ENCODE data around the gene BPHL. TPM values are rescaled to one million over a fixed set of nuclear protein-coding genes. Genes with fewer than 3 reads are reported as not detected.

Gene BPHL
- total and polyA plus RNA-seq, 10 of the 15 experiments (the other 5 are each of a cell fraction or from before 2014, with no cell fraction given) = 8.0 to 17.8 (median 12.4) TPM

GRCh38 chr6:3088968-3089367 is 29.5 kb upstream of the BPHL start:
- RAD21 ChIA-PET (ENCODE audit: unreplicated experiment) = no interaction called here
- H3K27ac ChIP-seq (ENCODE audit: control insufficient read depth, insufficient read depth) = no peak overlapping the region
- intact Hi-C loops (cut with micrococcal nuclease; ENCODE audit: unreplicated experiment) = no loop called here
- no peaks in the 10 kb centered on the region for H3K79me2 ChIP-seq (ENCODE audit: control insufficient read depth, insufficient read depth, low read length)
- no peaks in the 10 kb centered on the region for H3K27me3 ChIP-seq (replicated peaks in 1 of 2; ENCODE audit: control insufficient read depth in 2 of 2, insufficient read depth in 2 of 2, low read length in 1 of 2)
- 84% methylated on average over 4 of the region's 4 CpGs for WGBS (ENCODE audit: insufficient coverage, insufficient replicate concordance, low lambda C conversion rate, missing lambda C conversion rate)
- no peaks in the 10 kb centered on the region for H4K20me1 ChIP-seq (ENCODE audit: control insufficient read depth, insufficient read depth)
- H3K4me1 ChIP-seq (ENCODE audit: control insufficient read depth, insufficient read depth, low read length) = no peaks in the 10 kb centered on the region
- H3K9me3 ChIP-seq (replicated peaks; ENCODE audit: control insufficient read depth, insufficient read depth, low read length) = no peaks in the 10 kb centered on the region
- H2AFZ ChIP-seq (ENCODE audit: control insufficient read depth, low read depth, low read length) = no peak overlapping the region
- BruUV-seq (replicated peaks) = no TSS peak
- H3K36me3 ChIP-seq (ENCODE audit: control insufficient read depth in 2 of 2, insufficient read depth in 2 of 2, low read length in 1 of 2) = peaks cover 0 to 2% of the 10 kb centered on the region in 2 experiments; a peak in 3 of 4 replicates
- no peak for ATAC-seq
- no peak overlapping the region for H3K4me2 ChIP-seq (ENCODE audit: control insufficient read depth, insufficient read depth)
- SMC1A ChIA-PET (ENCODE audit: uncharacterized antibody, unreplicated experiment) = no interaction called here
- POLR2A ChIA-PET = no interaction called here
- FAIRE-seq = no peak
- TF ChIP-seq BCL3 (IDR thresholded peaks at IDR 0.05; ENCODE audit: borderline replicate concordance, insufficient read depth, low read depth, low read length, poor library complexity, severe bottlenecking) (no peak), NR2C1 (IDR thresholded peaks at IDR 0.05) (no peak), KLF5 (IDR thresholded peaks at IDR 0.05; ENCODE audit: partially characterized antibody) (no peak), JUNB (IDR thresholded peaks at IDR 0.05) (no peak), ZNF592 (IDR thresholded peaks at IDR 0.05) (no peak), LARP7 (IDR thresholded peaks at IDR 0.05) (no peak), EED (IDR thresholded peaks at IDR 0.05; ENCODE audit: low read depth) (no peak), MEF2A (IDR thresholded peaks at IDR 0.05; ENCODE audit: insufficient read depth, low read depth, low read length) (no peak), CTCF (IDR thresholded peaks at IDR 0.05 in 2 of 3, conservative IDR thresholded peaks at IDR 0.05 in 1 of 3; ENCODE audit: control insufficient read depth in 2 of 3, extremely low read depth in 1 of 3, insufficient read depth in 1 of 3, low read depth in 3 of 3, low read length in 3 of 3) (no peak), FOXM1 (IDR thresholded peaks at IDR 0.05; ENCODE audit: low read depth, low read length) (no peak), ZBTB33 (IDR thresholded peaks at IDR 0.05) (no peak), KAT2A (conservative IDR thresholded peaks at IDR 0.05; ENCODE audit: control insufficient read depth, low read depth, low read length) (no peak), MYC (IDR thresholded peaks at IDR 0.05; ENCODE audit: insufficient read depth, insufficient read length, insufficient replicate concordance, low read length, severe bottlenecking) (no peak), TCF7 (IDR thresholded peaks at IDR 0.05; ENCODE audit: borderline replicate concordance) (no peak), SIX5 (IDR thresholded peaks at IDR 0.05; ENCODE audit: low read depth, low read length, severe bottlenecking) (no peak)
- H3K4me3 ChIP-seq = no peak overlapping the region
- CTCF ChIA-PET = interaction anchor here (0.7 to 0.9 kb wide), 2 partner anchors 10 to 162 kb away, joined by 3 to 4 read pairs; no protein-coding TSS in a partner anchor
- DNase-seq (ENCODE audit: low read depth, low spot score) = no peak
- in situ Hi-C loops (cut with MboI) = no loop called here
- no peak overlapping the region for H3K9ac ChIP-seq (ENCODE audit: control insufficient read depth, insufficient read depth, low read length)
